GM19099 (cell line): ENCODE results near the gene PDPN.

Experiments used
- POLR2A ChIP-seq: IDR thresholded peaks from 3 replicates; pipeline ENCODE4 v1.6.1; 2011; ENCODE audit warnings: low read depth; ENCODE audit not compliant: insufficient read length; ENCODE audit errors: extremely low read depth

Gene PDPN

GRCh38 chr1:13623021-13623637, 39.5 kb downstream of the PDPN start:
- TF ChIP-seq POLR2A = no peak

GRCh38 chr1:13624526-13624925, 40.9 kb downstream of the PDPN start:
- TF ChIP-seq POLR2A = no peak

GRCh38 chr1:13627127-13627526, 43.5 kb downstream of the PDPN start:
- TF ChIP-seq POLR2A = no peak

GRCh38 chr1:13628218-13628617, 44.6 kb downstream of the PDPN start:
- TF ChIP-seq POLR2A = no peak

- TF ChIP-seq POLR2A = no peak
Observed at GRCh38 chr1:13628711-13629110, 45.1 kb downstream of the PDPN start.

- TF ChIP-seq POLR2A = no peak
Observed at GRCh38 chr1:13642306-13643004, 58.8 kb downstream of the PDPN start.

- no peak for TF ChIP-seq POLR2A
Observed at GRCh38 chr1:13643017-13643416, 59.4 kb downstream of the PDPN start.

GRCh38 chr1:13646521-13646920, 62.9 kb downstream of the PDPN start:
- TF ChIP-seq POLR2A = no peak

- no peak for TF ChIP-seq POLR2A
Observed at GRCh38 chr1:13651279-13651678, 67.6 kb downstream of the PDPN start.

GRCh38 chr1:13652238-13652637, 68.6 kb downstream of the PDPN start:
- no peak for TF ChIP-seq POLR2A

GRCh38 chr1:13661539-13661938, 77.9 kb downstream of the PDPN start:
- TF ChIP-seq POLR2A = no peak

GRCh38 chr1:13662493-13662892, 78.9 kb downstream of the PDPN start:
- TF ChIP-seq POLR2A = no peak

- no peak for TF ChIP-seq POLR2A
Observed at GRCh38 chr1:13663969-13664368, 80.3 kb downstream of the PDPN start.

- TF ChIP-seq POLR2A = no peak
Observed at GRCh38 chr1:13664451-13664850, 80.8 kb downstream of the PDPN start.

GRCh38 chr1:13666317-13666716, 82.7 kb downstream of the PDPN start:
- no peak for TF ChIP-seq POLR2A
